Ascending aorta (tissue), 2 donors: Measurements from ENCODE around the gene FOXJ3. TPM values are rescaled to one million over a fixed set of nuclear protein-coding genes. Genes with fewer than 3 reads are reported as not detected.

ENCODE experiments used
- DNase-seq, 2 donors: peaks; one replicate each; pipeline ENCODE4 v3.0.0-alpha.2; 2019; ENCODE audit warnings: low spot score in 2 of 2
- H3K27ac ChIP-seq, 2 donors: fragments of 200-600 bp; sonication (generic); one replicate each; pipeline ENCODE4 v1.5.1; 2016 to 2017; ENCODE audit warnings: mild to moderate bottlenecking in 1 of 2
- H3K27me3 ChIP-seq: fragments of 200-600 bp; sonication (generic); one replicate; pipeline ENCODE4 v1.5.1; 2017
- H3K36me3 ChIP-seq, 2 donors: fragments of 200-600 bp; sonication (generic); one replicate each; pipeline ENCODE4 v1.5.1; 2016
- H3K4me1 ChIP-seq, 2 donors: fragments of 200-600 bp; sonication (generic); one replicate each; pipeline ENCODE4 v1.5.1; 2016 to 2017; ENCODE audit warnings: mild to moderate bottlenecking in 1 of 2
- H3K4me3 ChIP-seq, 2 donors: fragments of 200-600 bp; sonication (generic); one replicate each; pipeline ENCODE4 v1.5.1; 2016 to 2017; ENCODE audit warnings: mild to moderate bottlenecking in 1 of 2
- H3K9me3 ChIP-seq, 2 donors: fragments of 200-600 bp; sonication (generic); one replicate each; pipeline ENCODE4 v1.5.1; 2016
- CTCF ChIP-seq, 3 experiments: fragments of 200-600 bp in 2 of 3; fragments of 450-650 bp in 1 of 3; sonication (generic) in 2 of 3; IDR thresholded peaks; one replicate each; pipeline ENCODE4 v1.5.1; 2016 to 2019; ENCODE audit warnings: antibody characterized with exemption in 3 of 3, mild to moderate bottlenecking in 1 of 3, moderate library complexity in 1 of 3
- intact Hi-C: fragments of 100-400 bp; cut with DNase I; formaldehyde crosslinking; loops from one replicate; pipeline ENCODE4 v1.15.1; 2023
- total RNA-seq: library from RNA; depleted of rRNA; stranded (reverse); fragments of >200 nt; gene quantifications from one replicate; pipeline ENCODE4 v1.1.0, GENCODE V29; 2016

FOXJ3 gene
- total RNA-seq, 1 donor from 2014 or later = 62.8 TPM

DNA sequence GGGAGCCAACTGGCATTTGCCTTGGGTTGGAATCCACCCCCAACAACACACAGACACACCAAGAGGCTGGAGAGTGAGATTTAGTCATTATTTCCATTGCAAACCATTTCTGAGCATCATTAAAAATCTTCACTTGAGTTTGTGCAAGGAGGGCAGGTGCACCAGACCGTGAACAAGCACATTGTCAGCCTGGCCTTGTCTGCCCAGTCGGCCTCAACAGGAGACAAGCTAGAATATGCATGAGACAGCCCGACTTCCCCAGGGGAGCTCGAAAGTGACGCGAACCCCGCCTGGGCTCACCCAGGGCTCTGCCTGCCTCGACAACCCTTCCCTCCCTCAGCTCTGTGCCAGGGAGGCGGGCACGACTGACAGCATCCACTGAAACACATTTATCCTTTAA, 197.3 kb downstream of the FOXJ3 start:
- Histone ChIP-seq H3K27me3 (no peaks in the 10 kb centered on the region), H3K36me3 (no peaks in the 10 kb centered on the region), H3K4me1 (no peaks in the 10 kb centered on the region), H3K9me3 (no peaks in the 10 kb centered on the region), H3K4me3 (no peak overlapping the region), H3K27ac (no peak overlapping the region)
- intact Hi-C loops = no loop called here
- TF ChIP-seq CTCF (IDR thresholded peaks at IDR 0.05) = no peak
- DNase-seq = no peak

GRCh38 chr1:42136466-42136865, 198.6 kb downstream of the FOXJ3 start:
- intact Hi-C loops = no loop called here
- Histone ChIP-seq H3K9me3 (no peaks in the 10 kb centered on the region), H3K36me3 (no peaks in the 10 kb centered on the region), H3K27ac (no peak overlapping the region), H3K27me3 (no peaks in the 10 kb centered on the region), H3K4me1 (no peaks in the 10 kb centered on the region), H3K4me3 (no peak overlapping the region)
- no peak for TF ChIP-seq CTCF (IDR thresholded peaks at IDR 0.05)
- no peak for DNase-seq

DNA sequence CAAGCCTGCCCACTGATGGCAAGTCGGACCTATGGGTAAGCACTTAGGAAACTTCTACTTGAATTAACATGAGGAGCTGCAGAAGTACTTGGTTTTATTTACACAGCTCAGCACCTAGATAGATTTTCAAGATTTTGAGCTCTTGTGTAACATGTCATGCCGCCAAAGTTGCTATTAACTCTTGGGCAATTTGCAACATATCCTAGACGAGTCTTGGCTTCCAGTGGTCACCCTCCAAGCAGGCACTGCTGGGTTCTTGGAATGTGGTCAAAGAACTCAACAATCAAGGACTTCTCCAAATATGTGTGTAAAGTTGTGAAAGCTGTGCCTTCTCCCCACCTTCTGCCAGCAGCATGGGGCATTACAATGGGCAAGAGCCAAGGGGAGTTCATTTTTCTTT, 199.6 kb downstream of the FOXJ3 start:
- Histone ChIP-seq H3K27me3 (no peaks in the 10 kb centered on the region), H3K27ac (no peak overlapping the region), H3K9me3 (no peaks in the 10 kb centered on the region), H3K36me3 (no peaks in the 10 kb centered on the region), H3K4me3 (no peak overlapping the region), H3K4me1 (no peaks in the 10 kb centered on the region)
- intact Hi-C loops = no loop called here
- DNase-seq = no peak
- no peak for TF ChIP-seq CTCF (IDR thresholded peaks at IDR 0.05)

- Histone ChIP-seq H3K36me3 (no peaks in the 10 kb centered on the region), H3K4me1 (no peaks in the 10 kb centered on the region), H3K27me3 (no peaks in the 10 kb centered on the region), H3K9me3 (no peaks in the 10 kb centered on the region), H3K4me3 (no peak overlapping the region), H3K27ac (no peak overlapping the region)
- intact Hi-C loops = no loop called here
- TF ChIP-seq CTCF (IDR thresholded peaks at IDR 0.05) = no peak
- DNase-seq = no peak
Observed at GRCh38 chr1:42133809-42134526, 201.1 kb downstream of the FOXJ3 start.

- intact Hi-C loops = no loop called here
- Histone ChIP-seq H3K9me3 (no peaks in the 10 kb centered on the region), H3K4me1 (no peaks in the 10 kb centered on the region), H3K4me3 (no peak overlapping the region), H3K27ac (no peak overlapping the region), H3K36me3 (no peaks in the 10 kb centered on the region), H3K27me3 (no peaks in the 10 kb centered on the region)
- TF ChIP-seq CTCF (IDR thresholded peaks at IDR 0.05) = no peak
- no peak for DNase-seq
Observed at GRCh38 chr1:42133390-42133789, 201.6 kb downstream of the FOXJ3 start.
